Astrocyte of the cerebellum (primary cell): ENCODE results near the gene RAPGEF5.

Source experiments
- DNase-seq: peaks from one replicate; pipeline ENCODE4 v3.0.0-alpha.2; 2011; ENCODE audit warnings: low read depth
- H3K4me3 ChIP-seq: 2 replicates; pipeline ENCODE4 v1.5.1; 2011; ENCODE audit warnings: mild to moderate bottlenecking, low read depth, low read length, moderate library complexity
- CTCF ChIP-seq: IDR thresholded peaks from 2 replicates; pipeline ENCODE4 v1.5.1; 2012; ENCODE audit warnings: low read length, low read depth, moderate library complexity, mild to moderate bottlenecking; ENCODE audit errors: missing control alignments
- in situ Hi-C: cut with HindIII; loops from 2 replicates; pipeline ENCODE4 v1.10.0; 2017; ENCODE audit warnings: low sequenced_read_pairs

RAPGEF5 gene

DNA sequence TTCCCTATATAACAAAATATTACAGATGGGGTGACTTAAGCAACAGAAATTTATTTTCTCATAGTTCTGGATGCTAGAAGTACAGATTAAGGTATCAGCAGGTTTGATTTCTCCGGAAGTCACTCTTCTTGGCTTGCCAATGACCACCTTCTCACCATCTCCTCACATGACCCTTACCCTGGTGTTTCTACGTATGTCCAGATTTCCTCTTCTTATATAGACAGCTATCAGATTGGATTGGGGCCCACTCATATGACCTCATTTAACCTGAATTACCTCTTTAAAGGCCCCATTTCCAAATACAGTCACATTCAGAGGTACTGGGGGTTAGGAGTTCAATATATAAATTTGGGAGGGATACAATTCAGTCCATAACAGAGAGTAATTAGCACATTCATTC lies 17.0 kb upstream of the RAPGEF5 start:
- in situ Hi-C loops: no loop called here
- H3K4me3 ChIP-seq: no peak overlapping the region
- no peak for TF ChIP-seq CTCF
- no peak for DNase-seq

DNA sequence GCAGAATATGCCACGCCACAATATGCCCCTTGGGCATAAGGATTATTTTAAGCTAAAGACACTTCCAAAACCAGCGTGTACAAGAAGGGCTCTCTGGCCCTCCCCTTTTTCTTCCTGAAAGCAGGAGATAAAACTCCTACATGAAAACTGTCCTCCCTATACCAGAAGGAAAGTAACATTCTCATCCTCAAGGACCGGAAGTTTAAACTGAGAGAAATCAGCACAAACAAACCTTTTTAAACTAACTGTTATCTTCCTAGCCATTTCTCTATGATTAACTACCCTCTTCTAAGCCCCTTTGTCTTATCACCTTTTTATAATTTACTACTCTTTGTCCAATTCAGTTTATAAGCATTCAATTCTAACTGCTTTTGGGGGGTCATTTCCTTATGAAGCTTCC lies 16.4 kb upstream of the RAPGEF5 start:
- no peak for TF ChIP-seq CTCF
- in situ Hi-C loops: no loop called here
- no peak for DNase-seq
- no peak overlapping the region for H3K4me3 ChIP-seq

- DNase-seq: no peak
- no peak overlapping the region for H3K4me3 ChIP-seq
- TF ChIP-seq CTCF: no peak
- in situ Hi-C loops: no loop called here
Measured at GRCh38 chr7:22372863-22373262, 15.9 kb upstream of the RAPGEF5 start.

- DNase-seq: no peak
- in situ Hi-C loops: no loop called here
- no peak for TF ChIP-seq CTCF
- H3K4me3 ChIP-seq: no peak overlapping the region
Measured at GRCh38 chr7:22371878-22372277, 14.9 kb upstream of the RAPGEF5 start.

DNA sequence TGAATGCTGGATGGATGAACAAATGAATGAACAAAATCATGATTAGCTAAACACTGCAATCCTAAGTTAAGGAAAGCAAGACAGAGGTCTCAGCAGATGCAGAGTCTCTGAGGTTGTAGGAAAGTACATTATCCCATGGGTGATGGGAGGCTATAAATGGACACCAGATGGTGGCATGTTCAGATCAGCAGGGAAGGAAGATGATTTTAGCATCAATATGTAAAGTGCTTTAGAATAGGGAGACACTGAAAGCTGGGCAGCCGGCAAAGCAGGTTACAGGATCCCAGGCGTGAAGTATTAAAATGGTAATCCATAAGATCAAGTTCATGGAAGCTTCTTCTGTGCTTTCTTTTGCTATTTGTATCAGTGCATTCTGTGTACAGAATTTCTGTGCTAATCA lies 7.9 kb upstream of the RAPGEF5 start:
- no peak for DNase-seq
- H3K4me3 ChIP-seq: no peak overlapping the region
- no peak for TF ChIP-seq CTCF
- in situ Hi-C loops: no loop called here

DNA sequence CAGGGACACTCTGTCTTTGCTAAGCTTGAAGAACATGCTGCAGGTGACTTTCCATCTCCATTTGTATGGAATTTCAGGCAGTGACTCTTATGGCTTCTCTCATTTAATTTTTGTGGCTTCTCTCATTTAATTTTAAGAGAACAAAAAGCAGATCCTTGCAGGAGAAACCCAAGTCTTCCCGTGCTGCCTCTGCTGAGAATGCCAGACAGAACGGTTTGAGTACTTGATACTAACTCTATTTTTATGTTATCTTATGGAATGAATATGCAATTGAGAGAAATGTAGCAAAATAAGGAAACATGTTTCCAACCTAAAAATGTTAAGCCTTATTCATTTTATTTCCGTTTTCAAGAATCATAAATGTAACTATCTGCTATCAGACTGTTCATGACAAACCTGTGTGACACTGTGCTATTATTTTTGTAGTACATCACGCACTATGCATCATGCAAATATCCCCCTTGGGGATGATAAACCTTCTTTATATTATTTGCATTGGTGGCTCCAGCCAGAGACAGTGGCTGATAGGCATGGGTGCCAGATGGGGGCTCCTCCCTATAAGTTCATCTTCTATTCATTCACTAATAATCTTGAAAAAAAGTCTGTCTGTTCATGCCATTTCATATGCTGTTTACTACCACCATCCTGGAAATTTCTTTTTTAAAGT lies 6.9 kb upstream of the RAPGEF5 start:
- no peak for DNase-seq
- in situ Hi-C loops: no loop called here
- no peak for TF ChIP-seq CTCF
- no peak overlapping the region for H3K4me3 ChIP-seq
